PFSK-1 (cell line): ENCODE results near the gene TAT.

Experiments used
- FOXP2 ChIP-seq: optimal IDR thresholded peaks from 2 replicates; pipeline ENCODE3; 2011; ENCODE audit warnings: borderline replicate concordance, control low read depth, inconsistent platforms; ENCODE audit not compliant: insufficient read depth; ENCODE audit errors: extremely low read length, extremely low read depth
- POLR2AphosphoS5 ChIP-seq: IDR thresholded peaks from 2 replicates; pipeline ENCODE4 v1.6.1; 2012; ENCODE audit warnings: low read depth, mild to moderate bottlenecking, control low read depth, low read length, moderate library complexity
- REST ChIP-seq, 2 experiments: IDR thresholded peaks; 2 replicates each; pipeline versions ENCODE4 v1.6.1 to v1.8.0; 2011 to 2012; ENCODE audit warnings: low read depth in 2 of 2, low read length in 2 of 2, control low read depth in 1 of 2, inconsistent platforms in 1 of 2, mild to moderate bottlenecking in 1 of 2, moderate library complexity in 1 of 2; ENCODE audit not compliant: insufficient read depth in 1 of 2
- SIN3A ChIP-seq: IDR thresholded peaks from 2 replicates; pipeline ENCODE4 v1.6.1; 2012; ENCODE audit warnings: mild to moderate bottlenecking, low read length, moderate library complexity, borderline replicate concordance; ENCODE audit not compliant: insufficient read depth
- TAF1 ChIP-seq: IDR thresholded peaks from 2 replicates; pipeline ENCODE4 v1.6.1; 2012; ENCODE audit warnings: low read length, control low read depth, borderline replicate concordance; ENCODE audit not compliant: insufficient read depth

GRCh38 chr16:71574702-71575101 lies 2.2 kb downstream of the TAT start:
- TF ChIP-seq REST (IDR thresholded peaks at IDR 0.05; ENCODE audit: insufficient read depth in 1 of 2, low read depth in 2 of 2, low read length in 2 of 2) (no peak), POLR2AphosphoS5 (no peak), TAF1 (no peak), SIN3A (no peak), FOXP2 (no peak)
